H1 (cell line): ENCODE measurements around the gene MAD2L2. TPM values are rescaled to one million over a fixed set of nuclear protein-coding genes. Genes with fewer than 3 reads are reported as not detected.

Source experiments
- CTCF ChIA-PET: fragments of 300-600 bp; sonication (Branson Sonifier 250); formaldehyde crosslinking; loops from one replicate; lab custom pipeline; 2021; ENCODE audit not compliant: partially characterized antibody; lab: Charles Lee
- POLR2A ChIA-PET: fragments of 300-600 bp; sonication (Branson Sonifier 250); formaldehyde crosslinking; loops from one replicate; lab custom pipeline; 2021; ENCODE audit warnings: inconsistent platforms; ENCODE audit not compliant: partially characterized antibody; lab: Charles Lee
- DNase-seq, 2 experiments: peaks; one replicate each; pipeline versions ENCODE4 v3.0.0 to v3.0.0-alpha.2; 2010 to 2022; ENCODE audit warnings: low spot score in 2 of 2, low read depth in 1 of 2, mixed read lengths in 1 of 2
- FAIRE-seq: peaks from 2 replicates; lab custom pipeline; 2011; peaks lifted over from hg19 to GRCh38; lab: Jason Lieb, UNC
- H2AFZ ChIP-seq: 2 replicates; pipeline ENCODE4 v1.8.1; 2012; ENCODE audit warnings: low read length, inconsistent platforms
- H2AK5ac ChIP-seq: 2 replicates; pipeline ENCODE4 v1.6.1; 2013; ENCODE audit warnings: low read depth, low read length
- H2BK120ac ChIP-seq: replicated peaks from 2 replicates; pipeline ENCODE3; 2013; ENCODE audit warnings: low read depth, low read length, inconsistent platforms
- H2BK12ac ChIP-seq: 2 replicates; pipeline ENCODE4 v1.6.1; 2013; ENCODE audit warnings: low read depth, low read length
- H2BK15ac ChIP-seq: 2 replicates; pipeline ENCODE4 v1.6.1; 2013; ENCODE audit warnings: low read length
- H2BK20ac ChIP-seq: 2 replicates; pipeline ENCODE4 v1.6.1; 2013; ENCODE audit warnings: low read length
- H2BK5ac ChIP-seq: 2 replicates; pipeline ENCODE4 v1.6.1; 2013; ENCODE audit warnings: low read depth, low read length
- H3K14ac ChIP-seq: 2 replicates; pipeline ENCODE4 v1.6.1; 2013; ENCODE audit warnings: inconsistent platforms; ENCODE audit not compliant: insufficient read length
- H3K18ac ChIP-seq: 2 replicates; pipeline ENCODE4 v1.6.1; 2013; ENCODE audit warnings: low read length; ENCODE audit errors: extremely low read depth
- H3K23ac ChIP-seq: 2 replicates; pipeline ENCODE4 v1.6.1; 2013; ENCODE audit warnings: inconsistent platforms; ENCODE audit not compliant: insufficient read length
- H3K23me2 ChIP-seq: 2 replicates; pipeline ENCODE4 v1.6.1; 2013; ENCODE audit warnings: low read depth, low read length
- H3K27ac ChIP-seq: 2 replicates; pipeline ENCODE4 v1.6.1; 2011; ENCODE audit warnings: low read depth, low read length, inconsistent platforms
- H3K27me3 ChIP-seq, 4 experiments: replicated peaks in 1 of 4; 1 replicate in 1 of 4; 2 replicates in 3 of 4; pipeline versions ENCODE4 v1.6.1 to v1.8.1; 2011 to 2013; ENCODE audit warnings: low read length in 3 of 4, mild to moderate bottlenecking in 3 of 4, inconsistent platforms in 2 of 4, mixed read lengths in 2 of 4, moderate library complexity in 1 of 4; ENCODE audit not compliant: control insufficient read depth in 3 of 4, insufficient read depth in 3 of 4; ENCODE audit errors: extremely low read depth in 1 of 4
- H3K36me3 ChIP-seq, 4 experiments: 2 replicates each; pipeline versions ENCODE4 v1.6.1 to v1.8.1; 2011 to 2013; ENCODE audit warnings: mild to moderate bottlenecking in 4 of 4, low read length in 3 of 4, moderate library complexity in 2 of 4, control low read depth in 1 of 4, inconsistent platforms in 1 of 4; ENCODE audit not compliant: insufficient read depth in 4 of 4, control insufficient read depth in 2 of 4
- H3K4ac ChIP-seq: replicated peaks from 2 replicates; pipeline ENCODE3; 2013; ENCODE audit warnings: low read length, low read depth, mixed read lengths, inconsistent platforms; ENCODE audit not compliant: insufficient read length
- H3K4me1 ChIP-seq, 4 experiments: replicated peaks in 1 of 4; 1 replicate in 1 of 4; 2 replicates in 3 of 4; pipeline versions ENCODE4 v1.6.1 to v1.8.1; 2011 to 2013; ENCODE audit warnings: low read length in 3 of 4, inconsistent platforms in 2 of 4, mixed read lengths in 1 of 4; ENCODE audit not compliant: insufficient read depth in 4 of 4, control insufficient read depth in 3 of 4
- H3K4me2 ChIP-seq, 2 experiments: 2 replicates each; pipeline versions ENCODE4 v1.6.1 to v1.8.1; 2011 to 2013; ENCODE audit warnings: low read depth in 2 of 2, low read length in 2 of 2, control low read depth in 1 of 2, inconsistent platforms in 1 of 2, mild to moderate bottlenecking in 1 of 2; ENCODE audit not compliant: insufficient read depth in 1 of 2
- H3K4me3 ChIP-seq, 4 experiments: fragments of 200-600, 300-600 bp in 1 of 4; sonication (generic), shearing (Covaris generic), sonication (Bioruptor Twin) in 1 of 4; 2 replicates each; pipeline versions ENCODE4 v1.5.1 to v1.8.1; 2011 to 2016; ENCODE audit warnings: low read length in 4 of 4, low read depth in 3 of 4, control low read depth in 2 of 4, inconsistent platforms in 2 of 4, mild to moderate bottlenecking in 2 of 4, mixed read lengths in 1 of 4, moderate library complexity in 1 of 4; ENCODE audit not compliant: insufficient read depth in 2 of 4; ENCODE audit errors: extremely low read depth in 1 of 4
- H3K56ac ChIP-seq: replicated peaks from 2 replicates; pipeline ENCODE3; 2013; ENCODE audit warnings: low read depth, mild to moderate bottlenecking, mixed read lengths, low read length, inconsistent platforms; ENCODE audit not compliant: insufficient read length
- H3K79me1 ChIP-seq: 2 replicates; pipeline ENCODE4 v1.6.1; 2013; ENCODE audit warnings: low read depth, low read length, control low read depth
- H3K79me2 ChIP-seq, 2 experiments: 2 replicates each; pipeline versions ENCODE4 v1.6.1 to v1.8.1; 2012 to 2013; ENCODE audit warnings: low read length in 2 of 2, mild to moderate bottlenecking in 2 of 2, inconsistent platforms in 1 of 2; ENCODE audit not compliant: insufficient read depth in 2 of 2, control insufficient read depth in 1 of 2
- H3K9ac ChIP-seq, 4 experiments: replicated peaks in 1 of 4; 1 replicate in 1 of 4; 2 replicates in 3 of 4; pipeline versions ENCODE4 v1.6.1 to v1.8.1; 2011 to 2013; ENCODE audit warnings: low read depth in 3 of 4, low read length in 3 of 4, control low read depth in 2 of 4, mild to moderate bottlenecking in 2 of 4, moderate library complexity in 2 of 4, inconsistent platforms in 1 of 4; ENCODE audit errors: extremely low read depth in 1 of 4
- H3K9me3 ChIP-seq, 2 experiments: 2 replicates each; pipeline versions ENCODE4 v1.6.1 to v1.8.1; 2012 to 2013; ENCODE audit warnings: mild to moderate bottlenecking in 2 of 2, moderate library complexity in 2 of 2, control low read depth in 1 of 2, inconsistent platforms in 1 of 2, low read depth in 1 of 2, low read length in 1 of 2, mixed read lengths in 1 of 2; ENCODE audit not compliant: insufficient read depth in 2 of 2
- H4K20me1 ChIP-seq, 2 experiments: replicated peaks in 1 of 2; 2 replicates each; pipeline versions ENCODE3 to v1.8.1; 2011 to 2013; ENCODE audit warnings: inconsistent platforms in 2 of 2, low read length in 2 of 2, mild to moderate bottlenecking in 1 of 2; ENCODE audit not compliant: insufficient read depth in 2 of 2, control insufficient read depth in 1 of 2
- H4K5ac ChIP-seq: 2 replicates; pipeline ENCODE4 v1.6.1; 2013; ENCODE audit warnings: low read length, low read depth, mixed read lengths, inconsistent platforms; ENCODE audit not compliant: insufficient read length
- H4K8ac ChIP-seq: 2 replicates; pipeline ENCODE4 v1.8.0; 2013; ENCODE audit warnings: mild to moderate bottlenecking, moderate library complexity, low read length, inconsistent platforms; ENCODE audit not compliant: insufficient read depth; ENCODE audit errors: extremely low read depth
- H4K91ac ChIP-seq: replicated peaks from 2 replicates; pipeline ENCODE3; 2013; ENCODE audit warnings: low read length, mixed read lengths, inconsistent platforms; ENCODE audit not compliant: insufficient read length
- EGR1 ChIP-seq: IDR thresholded peaks from 2 replicates; pipeline ENCODE4 v1.6.1; 2011; ENCODE audit warnings: low read depth, low read length, borderline replicate concordance
- TAF1 ChIP-seq: IDR thresholded peaks from 2 replicates; pipeline ENCODE4 v1.6.1; 2011; ENCODE audit warnings: mild to moderate bottlenecking, low read depth, low read length
- WGBS, 2 experiments: shearing (Covaris generic) in 1 of 2; methylation state at CpG; one replicate each; pipeline versions ENCODE4 v1.1.6 to v1.1.7; 2013 to 2015; ENCODE audit warnings: low lambda C conversion rate in 2 of 2, mixed read lengths in 2 of 2, inconsistent platforms in 1 of 2, low coverage in 1 of 2, missing lambda C conversion rate in 1 of 2; ENCODE audit not compliant: insufficient replicate concordance in 2 of 2, insufficient coverage in 1 of 2, insufficient read length in 1 of 2; ENCODE audit errors: extremely low coverage in 1 of 2, missing lambda C conversion rate in 1 of 2; 5-methylcytosine and 5-hydroxymethylcytosine counted together
- polyA plus RNA-seq, 7 experiments: library from polyadenylated mRNA; depleted of rRNA in 3 of 7; stranded (reverse) in 5 of 7; unstranded in 2 of 7; fragments of >200 nt in 5 of 7; fragments of 200-250 nt in 2 of 7; gene quantifications; 1 replicate in 5 of 7; 2 replicates in 1 of 7; 4 replicates in 1 of 7; pipeline versions ENCODE4 v1.2.1 to v1.2.3, GENCODE V29; 2011 to 2013; ENCODE audit warnings: missing spikeins in 2 of 7, mixed read lengths in 2 of 7
- total RNA-seq: library from RNA; stranded (reverse); fragmentation: NEBNext Ultra II Directional; extraction: Animal tissue kit (Norgen Biotek cat#: 25700); gene quantifications from 2 replicates; pipeline ENCODE4 v1.2.1, GENCODE V29; 2021
- TF ChIP-seq, protein P1 (sequence below): IDR thresholded peaks from 2 replicates; pipeline ENCODE4 v1.6.1; 2012; ENCODE audit warnings: inconsistent platforms

The MAD2L2 gene
- total and polyA plus RNA-seq, 2 of the 8 experiments (the other 6 are each of a cell fraction or from before 2014, with no cell fraction given) = 310 to 469 TPM

DNA sequence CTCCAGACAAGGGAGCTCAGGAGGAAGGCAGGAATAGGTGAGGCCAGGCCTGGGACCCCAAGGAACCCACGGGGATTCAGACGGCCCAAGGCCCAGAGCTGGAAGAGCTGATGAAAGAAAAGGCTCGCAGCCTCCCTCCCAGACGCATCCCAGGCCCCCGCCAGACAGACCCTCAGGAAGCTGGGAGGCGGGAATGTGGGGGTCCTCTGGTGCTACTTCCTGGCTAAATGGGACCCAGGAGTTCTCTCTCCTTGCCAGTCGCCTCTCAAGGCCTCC, 27.1 kb downstream of the MAD2L2 start:
- Histone ChIP-seq H3K79me2 (peaks cover 0 to 7% of the 10 kb centered on the region in 2 experiments; a peak in 1 of 4 replicates), H3K18ac (peak overlapping the region; percentile 55), H2BK12ac (peak overlapping the region; percentile 80; the same call in 1 of the 2 replicates), H3K79me1 (peaks cover 3% of the 10 kb centered on the region), H4K5ac (peak overlapping the region; percentile 76), H3K4me3 (peak overlapping the region; percentile 56 to 78 (median 72)), H4K20me1 (peaks cover 5 to 15% of the 10 kb centered on the region in 2 experiments), H3K4me2 (peak overlapping the region; percentile 76 to 95), H3K4ac (peak overlapping the region; percentile 32), H3K36me3 (peaks cover 0 to 11% (median 5%) of the 10 kb centered on the region in 4 experiments; a peak in 4 of 8 replicates), H3K27me3 (peaks cover 0 to 4% (median 2%) of the 10 kb centered on the region in 4 experiments; a peak in 2 of 7 replicates), H3K9ac (peak overlapping the region; percentile 26 to 56 (median 35); a peak in 4 of 7 replicates), H3K4me1 (peaks cover 6 to 36% (median 30%) of the 10 kb centered on the region in 4 experiments), H4K91ac (peak overlapping the region; percentile 86), H3K56ac (peak overlapping the region; percentile 67), H2BK20ac (no peak overlapping the region), H3K27ac (no peak overlapping the region), H2AK5ac (0 out of 2 replicates have a peak overlapping the region, but pooled peaks have one; percentile 77), H2BK5ac (no peak overlapping the region)
- POLR2A ChIA-PET = interaction anchor here (1.1 to 6.2 kb wide), 9 partner anchors 10 to 99 kb away, joined by 3 to 61 read pairs (median 6); partner anchors contain the start of genes FBXO6 and MAD2L2
- FAIRE-seq = no peak
- 0 out of 2 replicates have a peak, but pooled peaks have one; percentile 3 for TF ChIP-seq TAF1
- TF ChIP-seq, protein P1, sequence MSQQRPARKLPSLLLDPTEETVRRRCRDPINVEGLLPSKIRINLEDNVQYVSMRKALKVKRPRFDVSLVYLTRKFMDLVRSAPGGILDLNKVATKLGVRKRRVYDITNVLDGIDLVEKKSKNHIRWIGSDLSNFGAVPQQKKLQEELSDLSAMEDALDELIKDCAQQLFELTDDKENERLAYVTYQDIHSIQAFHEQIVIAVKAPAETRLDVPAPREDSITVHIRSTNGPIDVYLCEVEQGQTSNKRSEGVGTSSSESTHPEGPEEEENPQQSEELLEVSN = 0 out of 2 replicates have a peak, but pooled peaks have one; percentile 39
- no peak for TF ChIP-seq EGR1
- TF ChIP-seq, all 59 proteins: peak for 2
- H3K9me3 ChIP-seq = no peaks in the 10 kb centered on the region
- H3K23me2 ChIP-seq = peaks cover 10% of the 10 kb centered on the region; the same call in 1 of the 2 replicates
- H4K8ac ChIP-seq = peak overlapping the region; percentile 82
- no peak overlapping the region for H3K23ac ChIP-seq
- no peak for DNase-seq
- 7% methylated on average over 3 of the region's 7 CpGs; no CpG with 5 or more reads in 1 of the 2 experiments for WGBS, 2 experiments
- no peak overlapping the region for H2AFZ ChIP-seq
- no peak overlapping the region for H3K14ac ChIP-seq
- H2BK120ac ChIP-seq = no peak overlapping the region
- no peak overlapping the region for H2BK15ac ChIP-seq
- CTCF ChIA-PET = interaction anchor here (1.0 to 4.4 kb wide), 12 partner anchors 9 to 122 kb away, joined by 3 to 25 read pairs (median 4); partner anchors contain the start of gene FBXO6
